HG03571 (cell line): Measurements from ENCODE around the gene INAFM1.
"Not testable (repeated sequence)": the region's sequence is repeated elsewhere in the genome, so short reads cannot be mapped to it uniquely, and the experiment has no call there.

Experiments
- ATAC-seq: cut with Tn5 transposase; IDR thresholded peaks from one replicate; pipeline ENCODE4 v1.9.1; 2021; ENCODE audit not compliant: unreplicated experiment

Gene INAFM1

DNA sequence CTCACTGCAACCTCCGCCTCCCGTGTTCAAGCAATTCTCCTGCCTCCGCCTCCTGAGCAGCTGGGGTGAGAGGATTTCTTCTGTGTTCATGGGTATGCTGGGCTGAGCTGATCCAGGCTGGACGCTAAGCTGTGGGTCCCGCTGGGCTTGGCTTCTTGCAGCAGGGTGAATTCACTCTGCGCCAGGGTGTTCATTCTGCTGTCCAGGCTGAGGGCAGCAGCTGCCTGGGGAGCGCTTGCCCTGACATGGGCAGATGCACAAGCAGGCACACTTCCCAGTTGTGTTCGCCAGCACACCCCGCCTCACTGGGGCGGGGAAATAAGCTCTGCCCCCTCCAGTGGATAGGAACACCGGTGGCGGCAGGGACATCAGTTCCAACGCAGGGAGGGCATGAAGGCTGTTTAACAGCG lies 7.3 kb upstream of the INAFM1 start:
- ATAC-seq: no peak

DNA sequence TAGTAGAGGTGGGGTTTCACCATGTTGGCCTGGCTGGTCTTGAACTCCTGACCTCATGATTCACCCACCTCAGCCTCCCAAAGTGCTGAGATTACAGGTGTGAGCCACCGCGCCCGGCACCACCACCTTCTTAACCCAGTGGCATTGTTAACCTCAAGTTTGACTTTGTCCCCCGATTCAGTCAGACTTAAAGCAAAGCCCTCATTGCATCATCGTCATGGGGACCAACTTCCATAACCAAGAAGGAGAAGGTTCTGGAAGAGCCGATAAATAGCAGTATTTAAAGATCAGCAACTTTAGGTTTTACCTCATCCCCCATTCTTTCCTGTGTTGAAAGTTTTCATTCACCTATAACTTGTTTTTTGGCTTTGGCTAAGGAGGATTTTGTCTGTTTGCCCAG lies 6.7 kb upstream of the INAFM1 start:
- no peak for ATAC-seq

DNA sequence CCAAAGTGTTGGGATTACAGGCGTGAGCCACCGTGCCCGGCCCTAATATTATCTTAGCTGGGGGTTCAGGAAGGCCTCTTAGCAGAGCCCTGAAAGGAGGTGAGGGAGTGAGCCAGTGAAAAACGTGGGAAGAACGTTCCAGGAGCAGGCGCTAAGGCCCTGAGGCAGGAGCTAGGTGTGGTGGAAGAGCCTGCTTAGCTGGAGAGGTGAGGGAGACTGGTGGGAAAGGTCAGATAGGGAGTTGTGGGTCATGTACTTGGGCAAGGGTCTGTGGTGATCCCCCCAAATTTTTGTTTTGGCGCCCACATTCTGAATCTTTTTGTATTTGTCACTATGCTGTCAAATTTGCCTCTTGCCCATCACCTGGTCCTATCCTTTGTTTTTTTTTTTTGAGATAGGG lies 5.1 kb upstream of the INAFM1 start:
- ATAC-seq: no peak

DNA sequence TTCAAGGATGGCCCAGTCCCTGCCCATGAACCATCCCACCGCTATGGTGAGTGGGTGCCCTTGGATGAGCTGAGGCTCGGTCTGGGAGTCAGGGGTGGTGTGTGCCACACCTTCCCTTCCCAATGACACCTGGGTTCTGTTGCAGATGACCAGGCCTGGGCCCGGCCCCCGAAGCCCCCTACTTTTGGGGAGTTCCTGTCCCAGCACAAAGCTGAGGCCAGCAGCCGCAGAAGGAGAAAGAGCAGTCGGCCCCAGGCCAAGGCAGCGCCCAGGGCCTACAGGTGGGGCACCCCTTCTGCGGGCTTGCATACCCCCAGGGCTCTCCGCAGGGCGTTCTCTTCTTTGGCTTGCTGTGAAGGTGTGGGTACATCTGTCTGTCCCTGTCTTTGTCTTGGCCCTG lies 4.3 kb upstream of the INAFM1 start:
- ATAC-seq: no peak

DNA sequence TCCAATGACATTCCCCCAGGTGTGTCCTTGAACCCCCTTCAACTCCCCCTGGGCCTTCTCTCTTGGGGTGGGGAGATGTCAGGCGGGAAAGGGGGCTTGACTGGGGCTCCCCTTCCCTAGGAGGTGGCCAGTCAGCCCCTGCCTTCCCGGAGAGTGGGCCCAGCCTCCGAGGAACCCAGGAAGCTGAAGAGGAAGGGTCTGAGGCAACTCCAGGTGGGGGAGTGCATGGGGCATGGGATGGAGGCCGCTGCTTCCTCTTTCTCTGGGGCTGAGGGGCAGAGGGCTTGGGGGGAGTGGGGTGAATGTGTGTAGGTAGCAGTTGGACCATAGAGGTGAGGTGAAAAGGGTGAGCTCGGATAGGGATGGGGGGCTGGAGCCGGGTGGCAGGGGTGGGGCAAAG lies 2.7 kb upstream of the INAFM1 start:
- ATAC-seq: no peak

DNA sequence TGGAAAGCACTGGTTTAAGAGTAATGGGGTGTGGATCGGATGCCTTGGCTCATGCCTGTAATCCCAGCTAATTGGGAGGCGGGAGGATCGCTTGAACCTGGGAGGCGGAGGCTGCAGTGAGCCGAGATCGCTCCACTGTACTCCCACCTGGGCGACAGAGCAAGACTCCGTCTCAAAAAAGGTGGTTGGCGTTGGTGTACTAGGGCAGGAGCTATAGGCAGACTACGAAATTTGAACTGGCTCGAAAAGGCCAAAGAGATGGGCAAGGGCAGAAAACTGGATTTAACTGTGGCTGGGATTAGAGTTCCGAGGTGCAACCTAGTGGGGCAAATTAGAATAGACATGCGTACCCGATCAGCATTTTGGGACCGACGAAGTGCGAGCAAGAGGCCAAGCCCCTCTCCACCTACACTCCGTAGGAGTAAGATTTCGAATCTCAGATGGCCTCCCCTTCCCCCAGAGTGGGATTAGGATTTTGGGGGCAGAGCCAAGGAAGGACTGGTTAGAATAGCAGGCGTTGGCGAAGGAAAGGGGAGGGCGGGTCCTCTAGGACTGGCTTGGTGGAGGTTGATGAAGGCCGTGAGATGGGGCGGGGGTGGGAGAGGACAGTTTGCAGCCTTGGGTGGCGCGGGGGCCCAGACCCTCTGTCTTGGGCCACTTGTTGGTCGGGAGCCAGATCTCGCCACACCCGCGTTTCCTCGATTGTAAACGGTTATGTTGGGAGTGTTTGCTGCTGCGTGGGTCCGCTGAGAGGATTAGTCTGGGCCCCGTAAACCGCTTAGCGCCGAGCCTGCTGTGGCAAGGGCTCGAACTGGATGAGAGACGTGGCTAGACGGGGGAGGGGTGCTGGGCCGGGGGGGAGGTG lies 2.0 kb upstream of the INAFM1 start:
- ATAC-seq: no peak

DNA sequence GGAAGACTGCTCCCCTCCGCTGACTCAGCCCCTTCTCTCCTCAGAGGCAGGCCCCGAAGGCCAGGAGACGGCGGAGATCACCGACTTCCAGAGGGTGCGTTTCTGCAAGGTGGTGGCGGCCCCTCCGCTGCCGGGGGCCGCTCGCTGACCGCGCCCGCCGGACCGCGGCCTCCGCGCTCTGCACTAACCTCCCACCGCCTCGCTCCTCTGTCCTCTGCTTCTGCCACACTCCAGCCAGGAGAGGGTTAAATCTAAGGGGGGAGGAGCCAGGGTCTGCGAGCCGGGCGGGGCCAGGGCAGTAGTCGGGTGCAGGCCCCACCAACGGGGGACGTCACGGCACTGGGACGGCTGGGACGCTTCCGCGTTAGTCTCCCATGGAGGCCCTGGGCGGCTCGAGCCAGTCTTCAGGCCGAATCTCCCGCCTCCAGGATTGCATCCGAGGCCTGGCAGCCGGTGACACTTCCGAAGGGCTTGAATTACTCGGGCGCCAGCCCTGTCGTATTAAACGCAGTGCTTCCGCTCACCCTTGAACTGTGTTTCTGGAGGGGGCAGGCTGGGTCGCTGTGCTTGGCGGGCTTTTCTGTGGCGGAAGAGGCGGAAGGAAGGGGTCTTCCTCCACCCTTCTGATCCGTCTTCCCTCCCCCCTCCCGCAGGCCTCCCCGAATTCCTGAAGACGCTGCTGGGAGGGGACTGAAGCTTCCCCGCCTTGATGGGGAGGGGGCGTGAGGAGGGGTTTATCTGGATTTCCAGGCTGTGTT lies 1.2 kb upstream of the INAFM1 start:
- peak; percentile 55 for ATAC-seq

DNA sequence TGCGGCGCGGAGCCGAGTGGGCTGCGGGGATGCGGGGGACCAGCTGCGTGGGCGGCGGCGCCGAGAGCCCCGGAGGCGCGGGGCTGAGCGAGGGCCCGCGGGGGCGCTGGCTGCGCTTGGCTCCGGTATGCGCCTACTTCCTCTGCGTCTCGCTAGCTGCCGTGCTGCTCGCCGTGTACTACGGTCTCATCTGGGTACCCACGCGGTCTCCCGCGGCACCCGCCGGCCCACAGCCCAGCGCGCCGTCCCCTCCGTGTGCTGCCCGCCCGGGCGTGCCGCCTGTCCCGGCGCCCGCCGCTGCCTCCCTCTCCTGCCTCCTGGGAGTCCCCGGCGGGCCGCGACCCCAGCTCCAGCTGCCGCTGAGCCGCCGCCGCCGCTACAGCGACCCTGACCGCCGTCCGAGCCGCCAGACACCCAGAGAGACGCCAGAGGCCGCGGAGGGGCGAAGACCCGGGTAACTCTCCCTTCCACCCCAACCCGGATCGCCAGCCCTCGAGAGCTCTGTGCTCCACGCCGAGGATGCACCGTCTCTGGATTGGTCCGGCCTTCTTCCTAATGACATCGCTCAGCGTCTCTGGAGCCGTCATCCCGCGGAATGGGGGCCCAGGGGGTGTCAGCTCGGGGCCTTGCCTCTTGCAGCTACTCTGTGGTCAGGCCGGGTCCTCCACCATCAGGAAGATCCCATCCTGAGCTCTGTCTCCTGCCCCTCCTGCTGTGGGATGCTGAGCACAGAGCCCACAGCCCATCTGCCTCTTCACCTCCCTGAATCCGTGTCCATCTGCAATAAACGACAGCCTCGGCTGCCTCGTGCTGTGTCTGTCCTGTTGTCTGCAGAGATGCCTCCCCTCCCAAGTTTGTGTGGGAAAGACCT lies 441 bp downstream of the INAFM1 start:
- ATAC-seq: peak; percentile 21

DNA sequence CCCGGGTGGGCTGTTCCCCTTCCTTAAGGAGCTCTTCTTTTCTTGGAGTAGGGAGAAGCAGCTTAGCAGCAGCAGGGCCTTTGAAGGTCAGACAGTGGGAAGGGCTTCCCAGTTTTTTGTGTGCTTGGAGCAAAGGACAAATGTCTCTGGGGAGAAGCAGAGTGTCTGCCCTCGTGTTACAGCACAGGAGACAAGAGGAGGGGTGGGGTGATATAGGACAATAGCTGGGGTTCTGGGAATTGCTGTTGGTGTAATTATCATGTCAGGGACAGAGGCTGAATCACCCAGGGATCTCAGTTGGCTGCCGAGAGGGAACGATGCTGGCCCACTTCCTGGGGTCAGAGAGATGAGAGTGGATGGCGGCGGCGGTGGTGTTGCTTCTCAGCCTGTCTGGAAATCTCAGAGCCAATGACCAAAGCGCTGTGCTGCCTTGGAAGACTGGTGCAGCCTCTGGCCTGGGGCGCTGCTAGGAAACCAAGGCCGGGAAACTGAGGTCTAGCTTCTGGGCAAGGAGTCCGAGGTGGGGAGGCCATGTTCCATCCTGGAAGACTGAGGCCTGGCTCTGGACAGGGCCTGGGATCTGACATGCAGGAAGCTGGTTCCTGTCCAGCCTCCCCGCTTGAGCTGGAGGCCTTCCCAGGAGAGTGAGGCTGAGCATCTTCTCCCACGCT lies 1.2 kb downstream of the INAFM1 start:
- ATAC-seq: no peak

DNA sequence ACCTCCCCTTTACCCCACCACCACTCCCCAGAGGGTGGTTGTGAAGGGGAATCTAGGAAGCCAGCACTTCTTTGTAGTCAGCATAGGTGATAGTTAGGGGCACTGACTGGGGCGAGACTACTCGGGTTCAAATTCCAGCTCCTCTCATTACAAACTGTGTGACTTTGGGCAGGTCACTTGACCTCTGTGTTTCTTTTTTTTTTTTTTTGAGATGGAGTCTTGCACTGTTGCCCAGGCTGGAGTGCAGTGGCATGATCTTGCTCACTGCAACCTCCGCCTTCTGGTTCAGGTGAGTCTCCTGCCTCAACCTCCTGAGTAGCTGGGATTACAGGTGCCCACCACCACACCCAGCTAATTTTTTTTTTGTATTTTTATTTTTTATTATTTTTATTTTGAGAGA lies 1.8 kb downstream of the INAFM1 start:
- ATAC-seq: not testable (repeated sequence)

DNA sequence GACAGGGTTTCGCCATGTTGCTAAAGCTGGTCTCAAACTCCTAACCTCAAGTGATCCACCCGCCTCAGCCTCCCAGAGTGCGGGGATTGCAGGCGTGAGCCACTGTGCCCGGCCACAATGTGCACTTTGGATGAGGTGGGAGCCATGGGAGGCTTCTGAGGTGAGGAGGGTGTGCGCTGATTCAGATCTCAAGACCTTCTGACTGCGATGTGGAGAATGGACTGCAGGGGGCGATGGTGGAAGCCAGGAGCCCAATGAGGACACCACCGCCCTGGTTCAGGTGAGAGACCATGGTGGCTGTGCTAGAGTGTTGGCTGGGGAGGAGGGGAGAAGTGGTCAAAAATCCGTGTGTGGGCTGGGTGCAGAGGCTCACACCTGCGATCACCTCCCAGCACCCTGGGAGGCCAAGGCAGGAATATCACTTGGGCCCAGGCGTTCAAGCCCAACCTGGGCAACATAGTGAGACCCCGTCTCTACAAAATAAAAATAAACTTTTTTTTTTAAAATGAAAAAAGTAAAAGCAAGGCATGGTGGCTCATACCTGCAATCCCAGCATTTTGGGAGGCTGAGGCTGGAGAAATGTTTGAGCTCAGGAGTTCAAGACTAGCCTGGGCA lies 5.6 kb downstream of the INAFM1 start:
- ATAC-seq: no peak

DNA sequence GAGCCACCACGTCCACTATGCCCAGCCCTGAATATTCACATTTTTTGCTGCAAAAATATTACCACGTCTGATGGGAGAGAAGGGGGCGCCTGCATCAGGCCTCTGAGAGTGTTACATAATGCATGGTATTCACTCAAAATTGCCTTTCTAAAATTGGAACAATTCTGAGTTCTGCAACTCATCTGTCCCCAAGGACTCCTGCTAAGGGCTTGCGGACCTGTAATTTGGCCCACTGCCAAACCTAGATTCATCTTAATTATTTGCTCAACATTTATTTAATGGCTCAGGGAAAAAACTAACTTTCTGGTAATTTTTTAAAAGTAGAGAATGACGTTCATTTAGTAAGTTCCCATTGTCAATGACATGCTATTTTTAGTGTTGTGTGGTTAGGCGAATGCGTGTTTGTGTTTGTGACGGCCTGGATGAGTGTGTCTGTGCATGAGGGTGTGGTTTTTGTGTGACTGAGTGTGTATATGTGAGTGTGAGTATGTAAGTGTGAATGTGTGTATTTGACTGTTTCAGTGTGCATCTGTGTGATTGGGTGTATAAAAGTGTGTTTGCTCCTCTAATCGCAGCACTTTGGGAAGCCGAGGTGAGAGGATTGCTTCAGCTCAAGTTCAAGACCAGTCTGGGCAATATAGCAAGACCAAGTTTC lies 8.8 kb downstream of the INAFM1 start:
- ATAC-seq: no peak

DNA sequence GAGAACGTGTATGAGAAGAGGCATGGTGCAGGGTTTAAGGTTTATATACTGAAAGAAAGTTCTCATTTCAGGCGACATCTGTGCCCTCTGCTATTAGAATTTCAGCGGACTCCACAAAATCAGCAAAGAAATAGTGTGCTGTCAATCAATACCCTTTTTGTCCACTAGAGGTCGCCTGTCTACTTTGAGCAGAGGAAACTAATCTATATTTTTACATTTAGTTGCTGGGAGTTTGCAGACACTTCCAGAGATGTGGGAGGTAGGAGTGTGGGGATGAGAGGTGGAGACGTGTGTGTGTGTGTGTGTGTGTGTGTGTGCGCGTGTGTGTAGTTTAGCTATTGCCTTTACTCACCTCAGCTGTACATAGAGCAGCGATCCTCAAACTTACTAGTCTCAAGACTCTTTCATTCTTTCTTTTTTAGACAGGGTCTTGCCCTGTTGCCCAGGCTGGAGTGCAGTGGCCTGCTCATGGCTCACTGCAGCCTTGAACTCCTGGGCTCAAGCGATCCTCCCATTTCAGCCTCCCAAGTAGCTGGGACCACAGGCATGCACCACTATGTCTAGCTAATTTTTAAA lies 9.7 kb downstream of the INAFM1 start:
- no peak for ATAC-seq

DNA sequence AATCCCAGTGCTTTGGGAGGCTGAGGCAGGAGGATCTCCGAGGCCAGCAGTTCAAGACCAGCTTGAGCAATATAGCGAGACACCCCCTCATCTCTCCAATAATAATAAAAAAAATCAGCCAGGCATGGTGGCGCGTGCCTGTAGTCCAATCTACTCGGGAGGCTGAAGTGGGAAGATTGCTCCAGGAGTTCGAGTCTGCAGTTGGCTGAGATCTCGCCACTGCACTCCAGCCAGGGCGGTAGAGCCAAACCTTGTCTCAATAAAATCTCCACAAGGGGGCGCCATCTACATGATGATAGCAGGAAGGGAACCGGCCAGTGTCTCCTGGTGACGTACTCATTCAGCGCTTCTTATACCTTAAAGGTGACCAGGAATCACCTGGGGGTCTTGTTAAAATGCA lies 21.4 kb downstream of the INAFM1 start:
- peak; percentile 57 for ATAC-seq

DNA sequence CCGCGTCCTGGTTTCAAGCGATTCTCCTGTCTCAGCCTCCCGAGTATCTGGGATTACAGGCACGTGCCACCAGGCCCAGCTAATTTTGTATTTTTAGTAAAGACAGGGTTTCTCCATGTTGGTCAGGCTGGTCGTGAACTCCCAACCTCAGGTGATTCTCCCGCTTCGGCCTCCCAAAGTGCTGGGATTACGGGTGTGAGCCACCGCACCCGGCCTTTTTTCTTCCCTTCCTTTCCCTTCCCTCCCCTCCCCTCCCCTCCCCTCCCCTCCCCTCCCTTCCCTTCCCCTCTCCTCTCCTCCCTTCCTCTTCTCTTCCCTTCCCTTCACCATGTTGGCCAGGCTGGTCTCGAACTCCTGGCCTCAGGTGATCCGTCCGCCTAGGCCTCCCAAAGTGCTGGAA lies 26.2 kb downstream of the INAFM1 start:
- not testable (repeated sequence) for ATAC-seq

DNA sequence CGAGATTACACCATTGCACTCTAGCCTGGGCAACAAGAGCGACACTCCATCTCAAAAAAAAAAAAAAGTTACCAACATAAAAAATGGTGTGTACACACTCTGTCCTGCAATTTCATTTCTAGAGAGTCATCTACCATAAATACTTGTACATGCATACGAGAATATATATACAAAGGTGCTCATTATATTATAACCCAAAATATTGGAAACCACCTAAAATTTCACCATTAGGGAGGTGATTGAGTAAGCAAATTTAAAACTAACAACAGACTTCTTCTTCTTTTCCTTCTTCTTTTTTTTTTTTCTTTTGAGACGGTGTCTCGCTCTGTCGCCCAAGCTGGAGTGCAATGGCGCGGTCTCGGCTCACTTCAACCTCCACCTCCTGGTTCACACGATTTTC lies 27.6 kb downstream of the INAFM1 start:
- no peak for ATAC-seq

DNA sequence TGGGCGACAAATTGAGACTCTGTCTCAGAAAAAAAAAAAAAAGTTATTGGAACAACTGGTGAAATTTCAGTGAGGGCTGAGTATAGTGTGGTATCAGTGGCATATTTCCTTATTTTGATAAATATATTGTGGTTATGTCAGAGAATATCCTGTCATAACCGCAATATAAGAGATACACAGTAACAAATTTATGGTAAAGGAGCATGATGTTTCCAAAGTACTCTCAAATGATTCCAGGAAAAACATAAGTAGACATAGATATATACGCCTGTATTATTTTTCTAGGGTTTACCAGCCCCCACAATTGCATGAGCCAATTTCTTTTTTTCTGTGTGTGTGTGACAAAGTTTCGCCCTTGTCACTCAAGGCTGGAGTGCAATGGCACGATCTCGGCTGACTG lies 29.3 kb downstream of the INAFM1 start:
- no peak for ATAC-seq

DNA sequence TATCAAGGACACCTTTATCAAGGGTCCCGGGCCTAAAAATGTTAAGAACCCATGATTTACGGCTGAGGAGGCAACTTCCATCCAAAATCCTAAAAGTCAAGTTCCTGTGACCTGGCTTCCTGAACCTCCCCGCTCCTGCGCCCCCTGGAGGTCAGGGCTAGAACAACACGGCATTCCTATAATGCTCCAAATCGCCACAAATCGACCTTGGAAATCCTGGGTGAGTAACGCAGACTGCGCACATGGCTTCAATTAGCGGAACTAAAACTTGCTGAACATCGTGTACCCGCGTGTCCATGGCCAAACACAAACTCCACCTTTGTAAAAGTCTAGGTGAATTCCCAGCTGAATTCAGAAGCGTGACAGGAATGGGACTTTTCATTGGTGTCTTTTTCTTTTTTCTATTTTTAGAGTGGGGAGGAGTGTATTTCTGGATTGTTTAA lies 30.6 kb downstream of the INAFM1 start:
- no peak for ATAC-seq

DNA sequence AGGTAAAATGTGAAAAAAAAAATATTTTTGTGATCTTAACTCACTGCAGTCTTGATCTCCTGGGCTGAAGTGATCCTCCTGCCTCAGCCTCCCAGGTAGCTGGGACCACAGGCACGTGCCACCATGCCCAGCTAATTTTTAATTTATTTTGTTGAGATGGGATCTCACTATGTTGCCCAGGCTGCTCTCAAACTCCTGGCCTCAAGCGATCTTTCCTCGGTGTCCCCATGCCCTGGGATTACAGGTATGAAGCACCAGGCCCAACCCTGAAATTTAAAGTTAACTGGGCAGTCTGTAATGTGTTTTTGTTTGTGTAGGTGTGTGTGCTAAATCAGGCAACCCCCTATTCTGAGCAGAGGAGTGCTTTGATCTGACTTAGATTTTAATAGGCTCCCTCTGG lies 31.6 kb downstream of the INAFM1 start:
- ATAC-seq: no peak

DNA sequence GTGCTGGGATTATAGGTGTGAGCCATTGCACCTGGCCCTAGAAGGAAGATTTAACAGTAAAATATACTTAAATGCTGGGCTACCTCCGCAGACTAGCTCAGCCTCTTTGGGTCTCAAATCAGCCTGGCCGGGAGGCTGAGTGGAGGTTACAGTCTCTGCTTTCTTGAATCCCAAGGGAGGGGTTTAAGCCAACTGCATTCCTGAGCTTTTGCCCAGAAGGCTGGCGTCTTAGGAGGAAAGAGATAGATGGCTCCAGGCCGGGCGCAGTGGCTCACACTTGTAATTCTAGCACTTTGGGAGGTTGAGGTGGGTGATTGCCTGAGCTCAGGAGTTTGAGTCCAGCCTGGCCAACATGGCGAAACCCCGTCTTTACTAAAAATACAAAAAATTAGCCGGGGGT lies 34.4 kb downstream of the INAFM1 start:
- ATAC-seq: no peak
